ENCODE measurements around the gene PARN.
"Not testable (repeated sequence)": the region's sequence is repeated elsewhere in the genome, so short reads cannot be mapped to it uniquely, and the experiment has no call there.

Gene PARN

GRCh38 chr16:14641206-14641605, 11.1 kb upstream of the PARN start:
- TF ChIP-seq, protein P1, sequence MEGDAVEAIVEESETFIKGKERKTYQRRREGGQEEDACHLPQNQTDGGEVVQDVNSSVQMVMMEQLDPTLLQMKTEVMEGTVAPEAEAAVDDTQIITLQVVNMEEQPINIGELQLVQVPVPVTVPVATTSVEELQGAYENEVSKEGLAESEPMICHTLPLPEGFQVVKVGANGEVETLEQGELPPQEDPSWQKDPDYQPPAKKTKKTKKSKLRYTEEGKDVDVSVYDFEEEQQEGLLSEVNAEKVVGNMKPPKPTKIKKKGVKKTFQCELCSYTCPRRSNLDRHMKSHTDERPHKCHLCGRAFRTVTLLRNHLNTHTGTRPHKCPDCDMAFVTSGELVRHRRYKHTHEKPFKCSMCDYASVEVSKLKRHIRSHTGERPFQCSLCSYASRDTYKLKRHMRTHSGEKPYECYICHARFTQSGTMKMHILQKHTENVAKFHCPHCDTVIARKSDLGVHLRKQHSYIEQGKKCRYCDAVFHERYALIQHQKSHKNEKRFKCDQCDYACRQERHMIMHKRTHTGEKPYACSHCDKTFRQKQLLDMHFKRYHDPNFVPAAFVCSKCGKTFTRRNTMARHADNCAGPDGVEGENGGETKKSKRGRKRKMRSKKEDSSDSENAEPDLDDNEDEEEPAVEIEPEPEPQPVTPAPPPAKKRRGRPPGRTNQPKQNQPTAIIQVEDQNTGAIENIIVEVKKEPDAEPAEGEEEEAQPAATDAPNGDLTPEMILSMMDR (conservative IDR thresholded peaks at IDR 0.05): no peak
- TF ChIP-seq ZFX (IDR thresholded peaks at IDR 0.05): no peak
- H3K27ac ChIP-seq: no peak overlapping the region

DNA sequence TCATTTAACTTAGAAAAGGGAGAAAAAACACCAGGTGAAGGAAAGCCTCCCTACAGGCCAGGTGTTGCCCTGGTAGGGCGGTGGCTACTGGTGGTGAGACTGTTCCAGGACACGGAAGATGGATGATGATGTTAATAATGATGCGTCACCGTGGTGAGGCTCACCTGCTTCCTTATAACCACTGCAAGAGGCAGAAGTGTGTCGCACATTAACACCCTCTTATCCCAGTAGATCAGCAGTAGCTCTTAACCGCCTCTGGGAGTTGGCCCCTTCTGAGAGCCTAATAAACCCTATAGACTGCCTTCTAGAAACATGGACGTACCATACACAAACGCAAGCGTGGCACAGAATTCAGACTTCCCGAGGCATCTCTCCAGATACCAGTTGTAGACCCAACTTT, 10.5 kb upstream of the PARN start:
- no peak for TF ChIP-seq ZFX (IDR thresholded peaks at IDR 0.05)
- TF ChIP-seq, protein P1 (conservative IDR thresholded peaks at IDR 0.05): no peak
- H3K27ac ChIP-seq: no peak overlapping the region

DNA sequence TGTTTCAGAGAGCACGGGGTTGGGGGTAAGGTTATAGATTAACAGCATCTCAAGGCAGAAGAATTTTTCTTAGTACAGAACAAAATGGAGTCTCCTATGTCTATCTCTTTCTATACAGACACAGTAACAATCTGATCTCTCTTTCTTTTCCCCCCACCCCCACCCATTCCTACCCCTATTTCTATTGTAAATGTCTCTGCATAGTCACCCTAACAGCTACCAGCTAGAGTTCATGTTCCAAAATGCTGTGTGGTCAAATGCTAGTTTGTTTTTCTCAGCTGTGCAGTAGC, 6.8 kb upstream of the PARN start:
- H3K27ac ChIP-seq: not testable (repeated sequence)

- not testable (repeated sequence) for H3K27ac ChIP-seq
Observed at GRCh38 chr16:14636179-14636950, 6.3 kb upstream of the PARN start.

DNA sequence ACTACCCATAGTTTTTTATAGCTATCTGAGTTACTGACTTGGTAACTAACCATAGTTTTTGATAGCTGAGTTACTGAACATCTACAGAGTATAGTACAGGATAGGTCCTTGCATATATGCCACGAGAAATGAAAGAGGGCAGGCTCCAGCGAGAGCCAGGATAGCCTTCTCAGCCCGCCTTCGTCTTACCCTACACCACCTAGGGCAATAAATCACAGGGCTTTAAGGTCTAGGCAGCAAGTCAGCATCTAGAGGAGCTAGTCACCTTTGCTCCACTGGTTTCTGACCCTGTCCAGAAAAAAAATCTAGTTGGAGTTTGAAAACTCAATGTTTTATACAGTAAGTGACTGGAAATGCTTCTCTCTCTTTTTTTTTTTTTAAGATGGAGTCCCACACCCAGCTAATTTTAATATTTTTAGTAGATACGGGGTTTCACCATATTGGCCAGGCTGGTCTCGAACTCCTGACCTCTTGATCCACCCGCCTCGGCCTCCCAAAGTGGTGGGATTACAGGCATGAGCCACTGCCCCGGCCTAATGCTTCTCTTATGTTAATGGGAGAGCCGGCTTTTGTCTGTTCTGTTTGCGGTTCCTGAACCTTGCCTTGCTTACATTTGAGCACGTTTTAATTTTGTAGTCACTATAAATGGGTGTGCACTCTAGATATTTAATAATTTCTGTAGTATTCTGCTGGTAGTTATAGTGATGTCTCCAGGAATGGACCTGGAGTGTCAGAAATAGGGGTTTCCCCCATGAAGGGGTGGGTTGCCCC, 5.5 kb upstream of the PARN start:
- TF ChIP-seq, protein P1 (conservative IDR thresholded peaks at IDR 0.05): no peak
- TF ChIP-seq ZFX (IDR thresholded peaks at IDR 0.05): no peak
- H3K27ac ChIP-seq: no peak overlapping the region

GRCh38 chr16:14634389-14634725, 4.3 kb upstream of the PARN start:
- no peak overlapping the region; the same call in 1 of the 2 replicates for H3K27ac ChIP-seq
- no peak for TF ChIP-seq ZFX (IDR thresholded peaks at IDR 0.05)
- TF ChIP-seq, protein P1 (conservative IDR thresholded peaks at IDR 0.05): no peak

DNA sequence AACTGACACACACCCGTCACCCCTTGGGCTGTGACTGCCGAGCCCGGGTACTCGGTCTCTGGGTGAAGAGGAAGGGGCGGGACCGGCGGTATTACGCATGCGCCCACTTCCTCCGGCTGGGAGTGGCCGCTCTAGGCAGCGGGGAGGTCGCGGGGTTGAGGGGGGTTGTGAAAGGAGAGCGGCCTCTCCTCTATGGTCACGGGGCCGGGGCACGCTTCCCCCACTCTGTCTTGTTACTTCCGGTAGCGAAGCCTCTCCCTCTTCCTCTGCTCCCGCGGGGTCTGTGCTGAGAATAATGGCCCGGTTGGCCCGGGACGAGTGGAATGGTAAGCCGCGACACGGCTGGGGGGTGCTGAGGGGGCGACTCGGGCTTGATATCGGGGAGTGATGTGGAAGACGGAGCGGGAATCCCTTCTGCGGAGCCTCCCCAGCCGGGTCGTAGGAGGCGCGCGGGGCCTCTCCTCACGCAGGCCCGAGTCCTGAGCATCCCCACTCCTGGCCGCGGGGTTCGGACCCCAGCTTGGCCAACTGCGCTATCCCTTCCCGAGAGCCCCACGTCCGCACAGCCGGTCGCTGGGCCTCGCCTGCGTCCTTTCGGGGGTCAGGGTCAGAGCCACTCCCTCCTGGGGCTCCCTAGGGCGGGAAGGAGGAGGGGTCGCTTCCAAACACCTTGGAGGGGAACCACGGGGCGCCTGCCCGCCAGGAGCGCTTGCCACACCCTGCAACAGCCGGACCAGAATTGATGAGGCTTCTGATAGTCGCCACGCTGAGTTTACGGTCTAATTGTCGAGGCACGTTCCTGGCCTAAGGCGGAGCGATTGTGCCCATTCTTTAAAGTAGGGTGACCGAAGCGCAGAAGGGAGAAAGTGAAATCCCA, 2.9 kb upstream of the PARN start, which contains the start of gene BFAR:
Gene BFAR, plus strand, starts transcription at position 259 of the 877 bp plus-strand sequence. CDS start 11,396 bp downstream, outside the sequence.
- peak within 1 kb of the TSS; percentile 86 for H3K27ac ChIP-seq
- TF ChIP-seq, protein P1 (conservative IDR thresholded peaks at IDR 0.05): no peak
- TF ChIP-seq ZFX (IDR thresholded peaks at IDR 0.05): peak; percentile 78

DNA sequence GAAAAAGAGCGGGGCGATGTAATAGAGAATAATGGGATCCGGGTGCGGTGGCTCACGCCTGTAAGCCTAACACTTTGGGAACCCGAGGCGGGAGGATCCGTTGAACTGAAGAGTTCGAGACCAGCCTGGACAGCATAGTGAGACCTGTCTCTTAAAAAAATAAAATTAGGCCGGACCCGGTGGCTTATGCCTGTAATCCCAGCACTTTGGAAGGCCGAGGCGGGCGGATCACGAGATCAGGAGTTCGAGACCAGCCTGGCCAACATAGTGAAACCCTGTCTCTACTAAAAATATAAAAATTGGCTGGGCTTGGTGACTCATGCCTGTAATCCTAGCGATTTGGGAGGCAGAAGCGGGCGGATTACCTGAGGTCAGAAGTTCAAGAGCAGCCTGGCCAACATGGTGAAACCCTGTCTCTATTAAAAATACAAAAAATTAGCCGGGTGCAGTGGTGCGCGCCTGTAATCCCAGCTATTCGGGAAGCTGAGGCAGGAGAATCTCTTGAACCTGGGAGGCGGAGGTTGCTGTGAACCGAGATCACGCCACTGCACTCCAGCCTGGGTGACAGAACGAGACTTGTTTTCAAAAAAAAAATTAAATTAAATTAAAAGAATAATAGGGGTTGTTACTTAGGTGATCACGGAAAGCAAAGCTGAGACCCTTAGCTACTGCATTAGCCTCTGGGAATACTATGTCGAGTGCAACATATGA, 715 bp upstream of the PARN start:
- peak overlapping the region; percentile 92 for H3K27ac ChIP-seq

Data from C4-2B (cell line).